Hepatocyte (in vitro differentiated cells): ENCODE results near the gene ZDHHC9. TPM values are rescaled to one million over a fixed set of nuclear protein-coding genes. Genes with fewer than 3 reads are reported as not detected.

Experiments
- DNase-seq: peaks from one replicate; pipeline ENCODE4 v3.0.0-alpha.2; 2016; ENCODE audit warnings: low spot score
- H2AFZ ChIP-seq: fragments of 200-600 bp; sonication (generic); 2 replicates; pipeline ENCODE4 v1.6.0; 2016; ENCODE audit warnings: antibody characterized with exemption, mild to moderate bottlenecking
- H3K27ac ChIP-seq: fragments of 200-600 bp; sonication (generic); 2 replicates; pipeline ENCODE4 v1.5.1; 2016; ENCODE audit warnings: mild to moderate bottlenecking
- H3K27me3 ChIP-seq: fragments of 200-600 bp; sonication (generic); 2 replicates; pipeline ENCODE4 v1.6.1; 2016
- H3K36me3 ChIP-seq: fragments of 200-600 bp; sonication (generic); replicated peaks from 2 replicates; pipeline ENCODE4 v1.5.1; 2016; ENCODE audit warnings: low read depth; ENCODE audit not compliant: insufficient read depth
- H3K4me1 ChIP-seq: fragments of 200-600 bp; sonication (generic); 2 replicates; pipeline ENCODE4 v1.5.1; 2016; ENCODE audit warnings: mild to moderate bottlenecking, moderate library complexity; ENCODE audit not compliant: insufficient read depth
- H3K4me2 ChIP-seq: fragments of 200-600 bp; sonication (generic); 2 replicates; pipeline ENCODE4 v1.6.0; 2016
- H3K4me3 ChIP-seq: fragments of 200-600 bp; sonication (generic); 2 replicates; pipeline ENCODE4 v1.5.1; 2016; ENCODE audit warnings: mild to moderate bottlenecking
- H3K79me2 ChIP-seq: fragments of 200-600 bp; sonication (generic); 2 replicates; pipeline ENCODE4 v1.6.0; 2017; ENCODE audit warnings: mild to moderate bottlenecking
- H3K9me2 ChIP-seq: fragments of 200-600 bp; sonication (generic); replicated peaks from 2 replicates; pipeline ENCODE4 v1.6.0; 2017; ENCODE audit warnings: mild to moderate bottlenecking; ENCODE audit not compliant: insufficient read depth
- H3K9me3 ChIP-seq: fragments of 200-600 bp; sonication (generic); 2 replicates; pipeline ENCODE4 v1.5.1; 2016; ENCODE audit warnings: low read depth, mild to moderate bottlenecking
- H4K20me1 ChIP-seq: fragments of 200-600 bp; sonication (generic); 2 replicates; pipeline ENCODE4 v1.6.0; 2016; ENCODE audit warnings: mild to moderate bottlenecking; ENCODE audit not compliant: insufficient read depth, poor library complexity, severe bottlenecking
- EZH2 ChIP-seq: fragments of 200-600 bp; sonication (generic); IDR thresholded peaks from 2 replicates; pipeline ENCODE4 v1.6.1; 2016; ENCODE audit warnings: antibody characterized with exemption, mild to moderate bottlenecking, borderline replicate concordance
- EZH2phosphoT487 ChIP-seq: fragments of 200-600 bp; sonication (generic); IDR thresholded peaks from one replicate; pipeline ENCODE4 v1.6.1; 2018; ENCODE audit warnings: antibody characterized with exemption, mild to moderate bottlenecking, low read depth, moderate library complexity; ENCODE audit not compliant: unreplicated experiment, severe bottlenecking
- WGBS: methylation state at CpG from one replicate; pipeline ENCODE4 v1.1.6; 2016; ENCODE audit warnings: low lambda C conversion rate; ENCODE audit errors: missing lambda C conversion rate; 5-methylcytosine and 5-hydroxymethylcytosine counted together
- polyA plus RNA-seq: library from polyadenylated mRNA; unstranded; fragments of >200 nt; fragmentation: Nextera tagmentation; extraction: Ambion mirVana; gene quantifications from 2 replicates; pipeline ENCODE4 v1.2.1, GENCODE V29; 2016
- total RNA-seq: library from RNA; depleted of rRNA; stranded (reverse); fragments of >200 nt; gene quantifications from 2 replicates; pipeline ENCODE4 v1.2.3, GENCODE V29; 2014
- TF ChIP-seq, protein P1 (sequence below): fragments of 200-600 bp; sonication (generic); IDR thresholded peaks from 2 replicates; pipeline ENCODE4 v1.5.1; 2016; ENCODE audit warnings: antibody characterized with exemption, mild to moderate bottlenecking; ENCODE audit not compliant: poor library complexity

The ZDHHC9 gene
- total and polyA plus RNA-seq, 2 experiments from 2014 or later, result 48.6 TPM

DNA sequence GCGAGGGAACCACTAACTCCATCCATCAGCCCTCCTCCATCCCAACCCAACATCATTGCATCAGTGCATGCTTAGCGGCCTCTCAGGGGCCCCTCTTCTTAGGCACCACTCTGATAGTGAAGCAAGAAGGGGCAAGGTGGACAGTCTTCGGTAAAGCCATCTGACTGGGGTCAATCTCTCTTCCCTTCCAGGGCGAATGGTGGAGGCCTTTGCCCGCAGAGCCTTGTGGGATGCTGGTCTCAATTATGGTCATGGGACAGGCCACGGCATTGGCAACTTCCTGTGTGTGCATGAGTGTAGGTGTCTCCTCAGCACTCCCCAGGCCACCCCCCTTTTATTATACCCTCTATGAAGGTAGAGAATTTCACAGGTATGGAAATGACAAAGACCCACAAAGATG lies 82.7 kb downstream of the ZDHHC9 start:
- WGBS, result 87% methylated on average over 6 of the region's 6 CpGs
- H3K27ac ChIP-seq, result no peak overlapping the region
- no peak for TF ChIP-seq EZH2phosphoT487
- TF ChIP-seq EZH2, result no peak
- TF ChIP-seq, protein P1, sequence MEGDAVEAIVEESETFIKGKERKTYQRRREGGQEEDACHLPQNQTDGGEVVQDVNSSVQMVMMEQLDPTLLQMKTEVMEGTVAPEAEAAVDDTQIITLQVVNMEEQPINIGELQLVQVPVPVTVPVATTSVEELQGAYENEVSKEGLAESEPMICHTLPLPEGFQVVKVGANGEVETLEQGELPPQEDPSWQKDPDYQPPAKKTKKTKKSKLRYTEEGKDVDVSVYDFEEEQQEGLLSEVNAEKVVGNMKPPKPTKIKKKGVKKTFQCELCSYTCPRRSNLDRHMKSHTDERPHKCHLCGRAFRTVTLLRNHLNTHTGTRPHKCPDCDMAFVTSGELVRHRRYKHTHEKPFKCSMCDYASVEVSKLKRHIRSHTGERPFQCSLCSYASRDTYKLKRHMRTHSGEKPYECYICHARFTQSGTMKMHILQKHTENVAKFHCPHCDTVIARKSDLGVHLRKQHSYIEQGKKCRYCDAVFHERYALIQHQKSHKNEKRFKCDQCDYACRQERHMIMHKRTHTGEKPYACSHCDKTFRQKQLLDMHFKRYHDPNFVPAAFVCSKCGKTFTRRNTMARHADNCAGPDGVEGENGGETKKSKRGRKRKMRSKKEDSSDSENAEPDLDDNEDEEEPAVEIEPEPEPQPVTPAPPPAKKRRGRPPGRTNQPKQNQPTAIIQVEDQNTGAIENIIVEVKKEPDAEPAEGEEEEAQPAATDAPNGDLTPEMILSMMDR, result no peak

DNA sequence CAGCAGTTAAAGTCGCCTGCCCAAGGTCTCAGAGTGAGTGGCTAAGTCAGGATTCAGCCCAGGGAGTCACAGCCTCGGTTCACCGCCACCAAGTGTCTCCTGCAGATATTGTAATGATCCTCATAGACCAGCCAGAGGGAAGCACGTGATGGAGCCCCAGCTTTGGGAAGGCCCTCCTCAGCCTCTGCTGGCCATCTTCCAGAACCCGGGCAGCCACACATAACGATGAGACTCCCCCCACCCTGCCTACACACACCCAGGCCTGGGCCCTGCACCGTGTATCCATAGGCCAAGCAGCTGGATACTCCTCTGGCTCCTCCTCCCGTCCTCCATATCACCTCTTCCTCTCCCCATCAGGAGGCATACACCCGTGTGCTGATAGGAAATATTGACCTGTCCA lies 83.5 kb downstream of the ZDHHC9 start:
- H3K79me2 ChIP-seq, result no peaks in the 10 kb centered on the region
- 62% methylated on average over 9 of the region's 9 CpGs for WGBS
- no peaks in the 10 kb centered on the region for H3K36me3 ChIP-seq
- H3K9me3 ChIP-seq, result no peaks in the 10 kb centered on the region
- H3K27me3 ChIP-seq, result no peaks in the 10 kb centered on the region
- H3K4me3 ChIP-seq, result no peak overlapping the region
- DNase-seq, result no peak
- no peaks in the 10 kb centered on the region for H3K4me1 ChIP-seq
- H3K9me2 ChIP-seq, result no peaks in the 10 kb centered on the region
- TF ChIP-seq, protein P1, result no peak
- TF ChIP-seq EZH2phosphoT487, result no peak
- no peak for TF ChIP-seq EZH2
- no peaks in the 10 kb centered on the region for H4K20me1 ChIP-seq
- H3K4me2 ChIP-seq, result no peak overlapping the region
- H2AFZ ChIP-seq, result no peak overlapping the region
- H3K27ac ChIP-seq, result no peak overlapping the region

More for the DNA sequence above, 82.7 kb downstream of the ZDHHC9 start:
- H3K9me2 ChIP-seq, result no peaks in the 10 kb centered on the region
- no peaks in the 10 kb centered on the region for H3K4me1 ChIP-seq
- H3K27me3 ChIP-seq, result no peaks in the 10 kb centered on the region
- no peaks in the 10 kb centered on the region for H4K20me1 ChIP-seq
- no peak overlapping the region for H3K4me3 ChIP-seq
- H3K9me3 ChIP-seq, result no peaks in the 10 kb centered on the region
- H3K4me2 ChIP-seq, result no peak overlapping the region
- no peak overlapping the region for H2AFZ ChIP-seq
- no peak for DNase-seq
- no peaks in the 10 kb centered on the region for H3K79me2 ChIP-seq
- no peaks in the 10 kb centered on the region for H3K36me3 ChIP-seq

DNA sequence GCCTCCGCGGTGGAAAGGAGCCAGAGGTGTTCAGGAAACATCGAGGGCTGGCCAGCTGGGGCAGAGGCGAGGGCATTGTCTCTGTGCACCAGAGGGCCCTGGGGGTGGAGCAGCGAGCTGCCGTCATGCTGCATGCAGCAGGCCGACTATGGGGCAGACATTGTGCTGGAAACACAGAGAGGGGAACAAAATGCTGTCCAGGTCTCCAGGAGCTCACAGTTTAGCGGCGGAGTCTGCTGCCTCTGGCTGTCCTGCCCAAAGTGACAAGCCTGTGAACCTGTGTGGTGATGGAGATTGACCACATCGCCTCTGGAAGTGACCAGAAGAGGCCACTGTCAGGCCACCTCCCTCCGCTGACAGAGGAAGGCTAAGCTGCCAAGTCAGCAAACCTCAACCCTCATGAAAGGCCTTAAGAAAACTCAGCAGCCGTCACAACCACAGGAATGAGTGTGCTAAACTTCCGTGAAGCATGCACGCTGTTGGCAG lies 84.1 kb downstream of the ZDHHC9 start:
- no peak for DNase-seq
- Histone ChIP-seq H3K4me3 (no peak overlapping the region), H3K9me2 (no peaks in the 10 kb centered on the region), H3K9me3 (no peaks in the 10 kb centered on the region), H3K27me3 (no peaks in the 10 kb centered on the region), H3K4me2 (no peak overlapping the region), H2AFZ (no peak overlapping the region), H3K36me3 (no peaks in the 10 kb centered on the region), H3K4me1 (no peaks in the 10 kb centered on the region), H3K79me2 (no peaks in the 10 kb centered on the region), H3K27ac (no peak overlapping the region), H4K20me1 (no peaks in the 10 kb centered on the region)
- no peak for TF ChIP-seq EZH2
- TF ChIP-seq EZH2phosphoT487, result no peak
- TF ChIP-seq, protein P1, result no peak
- 75% methylated on average over 13 of the region's 14 CpGs for WGBS
